ENCODE results near the gene DLGAP1.

DNA sequence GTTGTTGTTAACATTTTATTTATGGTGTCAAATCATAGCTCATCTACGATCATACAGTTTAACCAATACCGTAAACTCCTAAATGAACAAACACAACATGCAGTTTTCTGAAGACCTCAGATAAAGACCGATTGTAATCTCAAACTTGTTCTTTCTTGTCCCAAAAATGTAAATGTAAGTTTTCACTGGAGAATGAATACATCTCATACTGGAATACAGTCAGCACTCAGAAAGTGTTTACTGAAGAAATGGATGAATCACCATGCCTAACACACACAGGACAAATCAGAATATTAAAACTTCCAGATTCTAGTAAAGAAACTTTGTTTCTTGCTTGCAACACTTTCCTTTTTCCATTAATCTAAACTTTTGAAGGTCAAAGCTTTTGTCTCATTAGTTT lies 380.5 kb downstream of the DLGAP1 start:
- no peak for TF ChIP-seq ZFP3 (CRISPR knock-in tag; IDR thresholded peaks at IDR 0.05)
- TF ChIP-seq, protein P1, sequence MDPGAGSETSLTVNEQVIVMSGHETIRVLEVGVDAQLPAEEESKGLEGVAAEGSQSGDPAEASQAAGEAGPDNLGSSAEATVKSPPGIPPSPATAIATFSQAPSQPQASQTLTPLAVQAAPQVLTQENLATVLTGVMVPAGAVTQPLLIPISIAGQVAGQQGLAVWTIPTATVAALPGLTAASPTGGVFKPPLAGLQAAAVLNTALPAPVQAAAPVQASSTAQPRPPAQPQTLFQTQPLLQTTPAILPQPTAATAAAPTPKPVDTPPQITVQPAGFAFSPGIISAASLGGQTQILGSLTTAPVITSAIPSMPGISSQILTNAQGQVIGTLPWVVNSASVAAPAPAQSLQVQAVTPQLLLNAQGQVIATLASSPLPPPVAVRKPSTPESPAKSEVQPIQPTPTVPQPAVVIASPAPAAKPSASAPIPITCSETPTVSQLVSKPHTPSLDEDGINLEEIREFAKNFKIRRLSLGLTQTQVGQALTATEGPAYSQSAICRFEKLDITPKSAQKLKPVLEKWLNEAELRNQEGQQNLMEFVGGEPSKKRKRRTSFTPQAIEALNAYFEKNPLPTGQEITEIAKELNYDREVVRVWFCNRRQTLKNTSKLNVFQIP (CRISPR knock-in tag; IDR thresholded peaks at IDR 0.05; ENCODE audit: borderline replicate concordance, low read depth), result no peak
- no peak for TF ChIP-seq SNAI2 (CRISPR knock-in tag; IDR thresholded peaks at IDR 0.05)
- TF ChIP-seq, protein P2, sequence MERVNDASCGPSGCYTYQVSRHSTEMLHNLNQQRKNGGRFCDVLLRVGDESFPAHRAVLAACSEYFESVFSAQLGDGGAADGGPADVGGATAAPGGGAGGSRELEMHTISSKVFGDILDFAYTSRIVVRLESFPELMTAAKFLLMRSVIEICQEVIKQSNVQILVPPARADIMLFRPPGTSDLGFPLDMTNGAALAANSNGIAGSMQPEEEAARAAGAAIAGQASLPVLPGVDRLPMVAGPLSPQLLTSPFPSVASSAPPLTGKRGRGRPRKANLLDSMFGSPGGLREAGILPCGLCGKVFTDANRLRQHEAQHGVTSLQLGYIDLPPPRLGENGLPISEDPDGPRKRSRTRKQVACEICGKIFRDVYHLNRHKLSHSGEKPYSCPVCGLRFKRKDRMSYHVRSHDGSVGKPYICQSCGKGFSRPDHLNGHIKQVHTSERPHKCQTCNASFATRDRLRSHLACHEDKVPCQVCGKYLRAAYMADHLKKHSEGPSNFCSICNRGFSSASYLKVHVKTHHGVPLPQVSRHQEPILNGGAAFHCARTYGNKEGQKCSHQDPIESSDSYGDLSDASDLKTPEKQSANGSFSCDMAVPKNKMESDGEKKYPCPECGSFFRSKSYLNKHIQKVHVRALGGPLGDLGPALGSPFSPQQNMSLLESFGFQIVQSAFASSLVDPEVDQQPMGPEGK (CRISPR knock-in tag; IDR thresholded peaks at IDR 0.05; ENCODE audit: borderline replicate concordance), result no peak
- TF ChIP-seq ESRRG (CRISPR knock-in tag; IDR thresholded peaks at IDR 0.05), result no peak
- no peak for TF ChIP-seq ISL1 (CRISPR knock-in tag; IDR thresholded peaks at IDR 0.05)
- TF ChIP-seq TCF4 (CRISPR knock-in tag; IDR thresholded peaks at IDR 0.05; ENCODE audit: borderline replicate concordance), result no peak
- TF ChIP-seq, protein P3, sequence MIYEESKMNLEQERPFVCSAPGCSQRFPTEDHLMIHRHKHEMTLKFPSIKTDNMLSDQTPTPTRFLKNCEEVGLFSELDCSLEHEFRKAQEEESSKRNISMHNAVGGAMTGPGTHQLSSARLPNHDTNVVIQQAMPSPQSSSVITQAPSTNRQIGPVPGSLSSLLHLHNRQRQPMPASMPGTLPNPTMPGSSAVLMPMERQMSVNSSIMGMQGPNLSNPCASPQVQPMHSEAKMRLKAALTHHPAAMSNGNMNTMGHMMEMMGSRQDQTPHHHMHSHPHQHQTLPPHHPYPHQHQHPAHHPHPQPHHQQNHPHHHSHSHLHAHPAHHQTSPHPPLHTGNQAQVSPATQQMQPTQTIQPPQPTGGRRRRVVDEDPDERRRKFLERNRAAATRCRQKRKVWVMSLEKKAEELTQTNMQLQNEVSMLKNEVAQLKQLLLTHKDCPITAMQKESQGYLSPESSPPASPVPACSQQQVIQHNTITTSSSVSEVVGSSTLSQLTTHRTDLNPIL (CRISPR knock-in tag; IDR thresholded peaks at IDR 0.05; ENCODE audit: low read depth), result no peak
- TF ChIP-seq GLIS3 (CRISPR knock-in tag; IDR thresholded peaks at IDR 0.05), result no peak
- no peak for TF ChIP-seq ZFP30 (CRISPR knock-in tag; IDR thresholded peaks at IDR 0.05)
- no peak for TF ChIP-seq OSR1 (CRISPR knock-in tag; IDR thresholded peaks at IDR 0.05)
- TF ChIP-seq, protein P4, sequence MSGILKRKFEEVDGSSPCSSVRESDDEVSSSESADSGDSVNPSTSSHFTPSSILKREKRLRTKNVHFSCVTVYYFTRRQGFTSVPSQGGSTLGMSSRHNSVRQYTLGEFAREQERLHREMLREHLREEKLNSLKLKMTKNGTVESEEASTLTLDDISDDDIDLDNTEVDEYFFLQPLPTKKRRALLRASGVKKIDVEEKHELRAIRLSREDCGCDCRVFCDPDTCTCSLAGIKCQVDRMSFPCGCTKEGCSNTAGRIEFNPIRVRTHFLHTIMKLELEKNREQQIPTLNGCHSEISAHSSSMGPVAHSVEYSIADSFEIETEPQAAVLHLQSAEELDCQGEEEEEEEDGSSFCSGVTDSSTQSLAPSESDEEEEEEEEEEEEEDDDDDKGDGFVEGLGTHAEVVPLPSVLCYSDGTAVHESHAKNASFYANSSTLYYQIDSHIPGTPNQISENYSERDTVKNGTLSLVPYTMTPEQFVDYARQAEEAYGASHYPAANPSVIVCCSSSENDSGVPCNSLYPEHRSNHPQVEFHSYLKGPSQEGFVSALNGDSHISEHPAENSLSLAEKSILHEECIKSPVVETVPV (CRISPR knock-in tag; IDR thresholded peaks at IDR 0.05), result no peak
- TF ChIP-seq TOX (CRISPR knock-in tag; IDR thresholded peaks at IDR 0.05; ENCODE audit: borderline replicate concordance), result no peak
- TF ChIP-seq ARNTL (CRISPR knock-in tag; IDR thresholded peaks at IDR 0.05; ENCODE audit: borderline replicate concordance, low read depth), result no peak

All from SK-N-SH treated with all-trans-retinoic acid at 6 μM for 48 hours (cell line).